ENCODE data around the gene MAP10.

Gene MAP10

DNA sequence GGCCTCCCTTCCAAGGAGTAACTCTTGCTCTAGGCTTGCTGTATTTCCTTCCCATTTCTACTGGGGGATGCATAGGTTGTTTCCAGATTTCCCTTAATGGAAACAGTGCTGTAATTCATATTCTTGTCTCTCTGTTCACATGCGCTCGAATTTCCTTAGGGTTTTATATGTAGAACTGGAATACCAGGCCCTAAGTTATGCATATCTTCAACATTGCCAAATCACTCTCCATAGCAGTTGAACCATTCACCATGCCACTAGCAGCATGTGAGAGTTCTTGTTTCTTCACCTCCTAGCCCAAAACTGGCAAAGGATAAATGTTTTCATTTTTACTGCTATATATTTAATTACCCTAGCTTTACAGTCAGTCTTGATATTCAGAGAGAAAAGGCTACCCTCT, 12.8 kb downstream of the MAP10 start:
- no peak overlapping the region for H3K27ac ChIP-seq
- TF ChIP-seq, protein P1, sequence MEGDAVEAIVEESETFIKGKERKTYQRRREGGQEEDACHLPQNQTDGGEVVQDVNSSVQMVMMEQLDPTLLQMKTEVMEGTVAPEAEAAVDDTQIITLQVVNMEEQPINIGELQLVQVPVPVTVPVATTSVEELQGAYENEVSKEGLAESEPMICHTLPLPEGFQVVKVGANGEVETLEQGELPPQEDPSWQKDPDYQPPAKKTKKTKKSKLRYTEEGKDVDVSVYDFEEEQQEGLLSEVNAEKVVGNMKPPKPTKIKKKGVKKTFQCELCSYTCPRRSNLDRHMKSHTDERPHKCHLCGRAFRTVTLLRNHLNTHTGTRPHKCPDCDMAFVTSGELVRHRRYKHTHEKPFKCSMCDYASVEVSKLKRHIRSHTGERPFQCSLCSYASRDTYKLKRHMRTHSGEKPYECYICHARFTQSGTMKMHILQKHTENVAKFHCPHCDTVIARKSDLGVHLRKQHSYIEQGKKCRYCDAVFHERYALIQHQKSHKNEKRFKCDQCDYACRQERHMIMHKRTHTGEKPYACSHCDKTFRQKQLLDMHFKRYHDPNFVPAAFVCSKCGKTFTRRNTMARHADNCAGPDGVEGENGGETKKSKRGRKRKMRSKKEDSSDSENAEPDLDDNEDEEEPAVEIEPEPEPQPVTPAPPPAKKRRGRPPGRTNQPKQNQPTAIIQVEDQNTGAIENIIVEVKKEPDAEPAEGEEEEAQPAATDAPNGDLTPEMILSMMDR (IDR thresholded peaks at IDR 0.05), result no peak
- TF ChIP-seq ZFX (IDR thresholded peaks at IDR 0.05; ENCODE audit: borderline replicate concordance), result no peak

DNA sequence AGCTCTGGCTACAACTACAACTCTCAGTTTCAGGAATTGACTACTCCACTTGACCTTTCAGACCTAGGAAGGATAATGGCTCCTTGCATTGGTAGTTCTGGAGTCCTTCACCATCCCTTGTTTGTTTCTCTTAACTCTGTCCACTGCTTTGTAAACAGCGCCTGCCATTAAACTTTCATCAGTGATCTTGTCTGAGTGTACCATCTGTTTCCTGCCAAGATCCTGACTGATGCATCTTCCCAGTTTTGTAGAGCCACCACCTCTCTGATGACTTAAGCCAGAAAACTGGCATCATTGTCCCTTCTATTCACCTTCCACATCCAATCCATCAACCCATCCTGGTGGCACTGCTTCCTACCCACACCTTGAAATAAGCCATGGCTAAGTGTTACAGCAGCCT, 15.2 kb downstream of the MAP10 start:
- no peak overlapping the region for H3K27ac ChIP-seq
- TF ChIP-seq ZFX (IDR thresholded peaks at IDR 0.05; ENCODE audit: borderline replicate concordance), result no peak
- TF ChIP-seq, protein P1 (IDR thresholded peaks at IDR 0.05), result no peak

DNA sequence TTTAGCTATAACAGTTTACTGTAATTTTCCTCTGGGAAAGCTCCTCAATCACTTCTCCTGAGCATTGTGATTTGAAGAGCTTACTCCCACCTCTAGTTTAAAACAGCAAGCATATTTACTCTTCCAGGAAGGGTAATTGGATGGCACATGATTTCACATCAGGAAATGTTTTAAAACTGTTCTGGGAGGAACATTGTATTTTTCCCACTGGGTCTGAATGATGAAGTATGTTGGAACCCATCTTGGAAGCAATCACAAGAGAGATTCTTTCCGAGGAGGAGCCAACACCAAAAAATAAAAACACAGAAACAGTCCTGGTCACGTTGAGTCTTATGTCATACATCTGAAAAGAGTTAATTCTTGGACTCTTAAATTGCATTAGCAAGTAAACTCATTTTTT, 17.3 kb downstream of the MAP10 start:
- no peak for TF ChIP-seq ZFX (IDR thresholded peaks at IDR 0.05; ENCODE audit: borderline replicate concordance)
- TF ChIP-seq, protein P1 (IDR thresholded peaks at IDR 0.05), result no peak
- no peak overlapping the region for H3K27ac ChIP-seq

DNA sequence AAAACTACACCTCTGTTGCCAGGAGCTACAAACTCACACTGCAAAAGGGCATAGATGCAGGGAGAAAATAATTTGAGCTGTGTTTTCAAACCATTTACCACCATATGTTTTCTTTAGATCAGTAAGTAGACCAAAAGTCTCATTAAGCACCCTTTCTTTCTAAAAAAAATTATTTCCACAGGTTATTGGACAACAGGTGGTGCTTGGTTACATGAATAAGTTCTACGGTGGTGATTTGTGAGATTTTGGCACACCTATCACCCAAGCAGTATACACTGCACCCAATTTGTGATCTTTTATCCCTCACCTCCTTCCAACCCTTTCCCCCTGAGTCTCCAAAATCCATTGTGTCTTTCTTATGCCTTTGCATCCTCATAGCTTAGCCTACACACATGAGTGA, 21.1 kb downstream of the MAP10 start:
- TF ChIP-seq, protein P1 (IDR thresholded peaks at IDR 0.05), result no peak
- no peak for TF ChIP-seq ZFX (IDR thresholded peaks at IDR 0.05; ENCODE audit: borderline replicate concordance)
- H3K27ac ChIP-seq, result no peak overlapping the region

DNA sequence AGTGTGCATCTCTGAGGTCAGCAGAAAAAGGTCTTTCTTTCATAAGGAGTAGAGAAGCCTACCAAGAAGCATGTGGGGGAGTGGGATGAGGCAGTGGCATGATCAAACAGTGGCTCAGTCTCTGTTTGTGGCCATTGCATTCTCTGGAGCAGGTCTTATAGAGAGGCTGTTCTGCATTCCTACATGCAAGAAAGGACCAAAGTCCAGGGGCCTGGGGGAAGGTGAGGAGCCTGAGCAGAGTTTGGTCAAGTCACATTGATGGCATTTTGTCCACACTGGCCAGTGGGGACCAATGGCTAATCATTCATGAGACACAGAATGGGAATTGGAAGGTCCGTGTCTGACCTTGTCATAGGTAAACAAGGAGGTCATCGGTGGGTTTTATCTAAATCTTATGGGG, 25.4 kb downstream of the MAP10 start:
- no peak overlapping the region for H3K27ac ChIP-seq
- no peak for TF ChIP-seq ZFX (IDR thresholded peaks at IDR 0.05; ENCODE audit: borderline replicate concordance)
- TF ChIP-seq, protein P1 (IDR thresholded peaks at IDR 0.05), result no peak

DNA sequence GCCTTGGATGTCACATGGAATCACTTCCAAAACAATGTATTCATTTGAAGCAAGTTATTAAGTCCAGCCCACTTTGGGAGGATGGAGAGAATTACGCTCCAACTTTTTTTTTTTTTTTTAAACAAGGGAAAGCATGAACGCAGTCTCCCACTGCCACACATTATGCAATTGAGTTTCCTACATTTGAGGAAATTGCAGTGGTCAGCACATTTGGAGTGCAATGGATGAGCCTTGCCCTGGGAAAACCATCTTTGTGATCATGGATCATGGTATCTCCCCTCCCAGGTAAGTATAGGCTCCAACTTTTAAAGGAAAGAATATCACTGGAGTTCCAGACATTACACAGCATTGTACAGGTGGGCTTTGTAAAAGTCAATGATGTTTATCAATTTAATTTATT, 26.7 kb downstream of the MAP10 start:
- TF ChIP-seq, protein P1 (IDR thresholded peaks at IDR 0.05), result no peak
- no peak overlapping the region for H3K27ac ChIP-seq

DNA sequence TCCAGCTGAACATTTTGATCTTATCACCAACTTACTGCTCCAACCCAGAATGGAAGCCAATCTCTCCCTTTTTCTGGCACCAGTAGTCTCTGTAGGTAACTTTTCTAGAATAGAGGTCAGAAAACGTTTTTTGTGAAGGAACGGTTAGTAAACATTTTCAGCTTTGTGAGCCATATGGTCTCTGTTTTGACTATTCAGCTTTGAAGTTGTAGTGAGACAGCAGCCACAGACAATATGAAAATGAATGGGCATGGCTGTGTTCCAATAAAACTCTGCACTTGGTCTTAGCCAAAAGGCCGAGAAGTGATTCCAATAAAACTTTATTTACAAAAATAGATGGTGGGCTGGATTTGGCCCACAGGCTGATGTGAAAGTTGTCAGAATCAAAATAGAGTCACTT, 28.9 kb downstream of the MAP10 start:
- TF ChIP-seq, protein P1 (IDR thresholded peaks at IDR 0.05), result no peak
- TF ChIP-seq ZFX (IDR thresholded peaks at IDR 0.05; ENCODE audit: borderline replicate concordance), result no peak
- no peak overlapping the region for H3K27ac ChIP-seq

All from 22Rv1 (cell line).